K562 (cell line): ENCODE measurements around the gene COLEC12. TPM values are rescaled to one million over a fixed set of nuclear protein-coding genes. Genes with fewer than 3 reads are reported as not detected.
A peak's percentile ranks its signal among the peaks of the same experiment; 100 is the strongest.

ENCODE experiments used
- ATAC-seq: fragments of 200-7000 bp; cut with Tn5 transposase; 3 replicates; pipeline ENCODE4 v1.9.1; 2020; ENCODE audit warnings: moderate library complexity
- BruUV-seq: library from RNA; stranded (reverse); fragments of 400-500 nt; replicated peaks from 2 replicates; lab custom pipeline; 2021; lab: Mats Ljungman, UMichigan
- CTCF ChIA-PET: fragments of 300-600 bp; formaldehyde crosslinking; extraction: SDS; loops from one replicate; lab custom pipeline; 2021; ENCODE audit warnings: low intra/inter-chr PET ratio; lab: Yijun Ruan, JAX
- POLR2A ChIA-PET: fragments of 300-600, 350-650 bp; sonication (Branson Sonifier 250); formaldehyde crosslinking; extraction: SDS; loops from one replicate; lab custom pipeline; 2021; ENCODE audit warnings: antibody characterized with exemption, inconsistent platforms; lab: Yijun Ruan, JAX
- DNase-seq, 4 experiments: peaks; one replicate each; pipeline versions ENCODE4 v3.0.0 to v3.0.0-alpha.2; 2011 to 2018; ENCODE audit warnings: low spot score in 3 of 4, mixed read lengths in 3 of 4; ENCODE audit errors: extremely low read depth in 1 of 4
- FAIRE-seq: peaks from 2 replicates; lab custom pipeline; 2011; peaks lifted over from hg19 to GRCh38; lab: Jason Lieb, UNC
- H2AFZ ChIP-seq: 2 replicates; pipeline ENCODE4 v1.6.0; 2011; ENCODE audit warnings: low read depth, low read length, control low read depth, inconsistent platforms
- H3K27ac ChIP-seq: fragments of 200-600 bp; 3 replicates; pipeline ENCODE4 v1.8.0; 2011; ENCODE audit warnings: low read depth, mild to moderate bottlenecking, control low read depth, inconsistent platforms, low read length, moderate library complexity, mixed read lengths; ENCODE audit errors: extremely low read depth
- H3K27me3 ChIP-seq, 2 experiments: fragments of 300-600 bp in 1 of 2; 2 replicates in 1 of 2; 3 replicates in 1 of 2; pipeline versions ENCODE4 v1.6.0 to v1.8.0; 2011; ENCODE audit warnings: inconsistent platforms in 2 of 2, low read length in 2 of 2, mild to moderate bottlenecking in 1 of 2, mixed read lengths in 1 of 2, moderate library complexity in 1 of 2; ENCODE audit not compliant: control insufficient read depth in 2 of 2, insufficient read depth in 2 of 2
- H3K36me3 ChIP-seq: fragments of 300-600 bp; 3 replicates; pipeline ENCODE4 v1.8.0; 2011; ENCODE audit warnings: mild to moderate bottlenecking, low read length, inconsistent platforms; ENCODE audit not compliant: control insufficient read depth, insufficient read depth
- H3K4me1 ChIP-seq, 2 experiments: fragments of 200-600 bp in 1 of 2; replicated peaks in 1 of 2; 2 replicates in 1 of 2; 3 replicates in 1 of 2; pipeline versions ENCODE4 v1.5.1 to v1.8.0; 2011; ENCODE audit warnings: inconsistent platforms in 2 of 2, low read length in 2 of 2, mild to moderate bottlenecking in 1 of 2, mixed read lengths in 1 of 2, moderate library complexity in 1 of 2; ENCODE audit not compliant: control insufficient read depth in 2 of 2, insufficient read depth in 2 of 2
- H3K4me2 ChIP-seq: 2 replicates; pipeline ENCODE4 v1.6.1; 2011; ENCODE audit warnings: low read length, control low read depth, inconsistent platforms, mixed read lengths; ENCODE audit not compliant: insufficient read depth
- H3K4me3 ChIP-seq: fragments of 200-600 bp; sonication (generic), shearing (Covaris generic); 2 replicates; pipeline ENCODE4 v1.5.1; 2016; ENCODE audit warnings: control low read depth, inconsistent platforms
- H3K79me2 ChIP-seq: fragments of 200-600 bp; 3 replicates; pipeline ENCODE4 v1.8.0; 2011; ENCODE audit warnings: low read length, inconsistent platforms; ENCODE audit not compliant: control insufficient read depth, insufficient read depth
- H3K9ac ChIP-seq, 2 experiments: 2 replicates each; pipeline versions ENCODE4 v1.6.0 to v1.6.1; 2011; ENCODE audit warnings: low read depth in 2 of 2, low read length in 2 of 2, control low read depth in 1 of 2, inconsistent platforms in 1 of 2, mild to moderate bottlenecking in 1 of 2, mixed read lengths in 1 of 2; ENCODE audit not compliant: insufficient read depth in 1 of 2
- H3K9me1 ChIP-seq: one replicate; pipeline ENCODE4 v1.6.0; 2011; ENCODE audit warnings: inconsistent platforms, mild to moderate bottlenecking, low read length, moderate library complexity; ENCODE audit not compliant: control insufficient read depth, insufficient read depth
- H3K9me3 ChIP-seq: replicated peaks from 2 replicates; pipeline ENCODE4 v1.5.1; 2011; ENCODE audit warnings: low read depth, low read length, inconsistent platforms; ENCODE audit not compliant: control insufficient read depth, insufficient read depth
- H4K20me1 ChIP-seq: replicated peaks from 2 replicates; pipeline ENCODE4 v1.6.1; 2011; ENCODE audit warnings: low read length, inconsistent platforms, mixed read lengths; ENCODE audit not compliant: control insufficient read depth, insufficient read depth
- CBFA2T2 ChIP-seq: fragments of 450-650 bp; conservative IDR thresholded peaks from 2 replicates; pipeline ENCODE4 v1.6.1; 2017; ENCODE audit warnings: mild to moderate bottlenecking
- CBFA2T3 ChIP-seq: fragments of 450-650 bp; IDR thresholded peaks from 2 replicates; pipeline ENCODE4 v1.6.1; 2017
- EGR1 ChIP-seq: fragments of 450-650 bp; conservative IDR thresholded peaks from 2 replicates; pipeline ENCODE4 v1.6.1; 2017; ENCODE audit warnings: mild to moderate bottlenecking
- FOSL1 ChIP-seq: fragments of 200-800 bp; sonication (Bioruptor generic); conservative IDR thresholded peaks from 2 replicates; pipeline ENCODE4 v1.6.1; 2016; ENCODE audit warnings: missing genetic modification characterization, missing compliant biosample characterization
- FOXJ2 ChIP-seq: fragments of 200-800 bp; sonication (Bioruptor generic); IDR thresholded peaks from 2 replicates; pipeline ENCODE4 v1.6.1; 2016; ENCODE audit warnings: missing genetic modification characterization, missing compliant biosample characterization
- JUN ChIP-seq, 2 experiments: sonication (generic) in 1 of 2; formaldehyde crosslinking in 1 of 2; IDR thresholded peaks; 2 replicates each; pipeline versions ENCODE4 v1.6.1 to v1.8.0; 2012 to 2022; ENCODE audit warnings: borderline replicate concordance in 2 of 2, mild to moderate bottlenecking in 2 of 2, improper control_type of control experiment in 1 of 2, low read depth in 1 of 2, low read length in 1 of 2, missing genetic modification reagents in 1 of 2
- MEIS2 ChIP-seq: fragments of 450-650 bp; IDR thresholded peaks from 2 replicates; pipeline ENCODE4 v1.6.1; 2014; ENCODE audit warnings: mild to moderate bottlenecking; ENCODE audit not compliant: partially characterized antibody
- NFE2 ChIP-seq: IDR thresholded peaks from 2 replicates; pipeline ENCODE4 v1.6.1; 2014; ENCODE audit warnings: antibody characterized with exemption, low read depth
- STAG1 ChIP-seq: sonication (generic); formaldehyde crosslinking; IDR thresholded peaks from 2 replicates; pipeline ENCODE4 v1.5.0; 2020; ENCODE audit warnings: missing genetic modification reagents, borderline replicate concordance
- TGIF2 ChIP-seq: sonication (generic); formaldehyde crosslinking; IDR thresholded peaks from 2 replicates; pipeline ENCODE4 v1.8.1; 2022; ENCODE audit warnings: mild to moderate bottlenecking, missing genetic modification reagents, moderate library complexity
- U2AF1 ChIP-seq: fragments of 200-400 bp; formaldehyde crosslinking; optimal IDR thresholded peaks from 2 replicates; pipeline ENCODE3; 2017; ENCODE audit warnings: mild to moderate bottlenecking, low read depth, low read length, moderate library complexity
- WGBS: fragments of 100-300 bp; shearing (Covaris generic); methylation state at CpG from one replicate; pipeline ENCODE4 v1.1.6; 2016; ENCODE audit warnings: low coverage, mixed read lengths; ENCODE audit not compliant: insufficient coverage; ENCODE audit errors: missing lambda C conversion rate; 5-methylcytosine and 5-hydroxymethylcytosine counted together
- in situ Hi-C: fragments of 300-500 bp; cut with MboI; formaldehyde crosslinking; loops from 4 replicates; pipeline ENCODE4 v1.15.0; 2018; ENCODE audit warnings: inconsistent platforms, mixed read lengths
- intact Hi-C: fragments of 100-400 bp; cut with micrococcal nuclease; formaldehyde crosslinking; loops from 2 replicates; pipeline ENCODE4 v1.14.2; 2022
- polyA plus RNA-seq, 8 experiments: library from polyadenylated mRNA; depleted of rRNA in 4 of 8; stranded (reverse) in 5 of 8; unstranded in 3 of 8; fragments of >200 nt; fragmentation: Nextera tagmentation in 2 of 8; fragmentation: Illumina TruSeq in 1 of 8; extraction: Ambion mirVana in 2 of 8; extraction: Trizol in 1 of 8; gene quantifications; 2 replicates each; pipeline versions ENCODE4 v1.2.1 to v1.2.3, GENCODE V29; 2011 to 2014; ENCODE audit warnings: inconsistent platforms in 1 of 8, missing spikeins in 1 of 8
- total RNA-seq, 7 experiments: library from RNA; depleted of rRNA in 6 of 7; stranded (reverse); fragments of >200 nt in 6 of 7; fragmentation: Illumina TruSeq in 2 of 7; extraction: Trizol in 2 of 7; gene quantifications; 2 replicates each; pipeline versions ENCODE4 v1.2.1 to v1.2.3, GENCODE V29; 2011 to 2021; ENCODE audit warnings: low replicate concordance in 1 of 7
- TF ChIP-seq, protein P1 (sequence below), 3 experiments: IDR thresholded peaks in 2 of 3; conservative IDR thresholded peaks in 1 of 3; 2 replicates each; pipeline ENCODE4 v1.5.1; 2011 to 2012; ENCODE audit warnings: low read length in 3 of 3, mild to moderate bottlenecking in 3 of 3, control low read depth in 2 of 3, improper control_type of control experiment in 1 of 3, inconsistent platforms in 1 of 3, low read depth in 1 of 3, mixed read lengths in 1 of 3, moderate library complexity in 1 of 3; ENCODE audit not compliant: insufficient read depth in 2 of 3
- TF ChIP-seq, protein P2 (sequence below): fragments of 450-650 bp; IDR thresholded peaks from 2 replicates; pipeline ENCODE4 v1.6.1; 2016
- TF ChIP-seq, protein P3 (sequence below), 2 experiments: fragments of 450-650 bp in 1 of 2; sonication (generic) in 1 of 2; formaldehyde crosslinking in 1 of 2; IDR thresholded peaks in 1 of 2; conservative IDR thresholded peaks in 1 of 2; 2 replicates each; pipeline versions ENCODE4 v1.6.1 to v1.8.1; 2016 to 2023; ENCODE audit warnings: mild to moderate bottlenecking in 2 of 2, moderate library complexity in 2 of 2, inconsistent platforms in 1 of 2, missing genetic modification reagents in 1 of 2

COLEC12 gene
- total and polyA plus RNA-seq, 9 of the 15 experiments (the other 6 are each of a cell fraction or from before 2014, with no cell fraction given), result 0.04 TPM; not detected in 8

DNA sequence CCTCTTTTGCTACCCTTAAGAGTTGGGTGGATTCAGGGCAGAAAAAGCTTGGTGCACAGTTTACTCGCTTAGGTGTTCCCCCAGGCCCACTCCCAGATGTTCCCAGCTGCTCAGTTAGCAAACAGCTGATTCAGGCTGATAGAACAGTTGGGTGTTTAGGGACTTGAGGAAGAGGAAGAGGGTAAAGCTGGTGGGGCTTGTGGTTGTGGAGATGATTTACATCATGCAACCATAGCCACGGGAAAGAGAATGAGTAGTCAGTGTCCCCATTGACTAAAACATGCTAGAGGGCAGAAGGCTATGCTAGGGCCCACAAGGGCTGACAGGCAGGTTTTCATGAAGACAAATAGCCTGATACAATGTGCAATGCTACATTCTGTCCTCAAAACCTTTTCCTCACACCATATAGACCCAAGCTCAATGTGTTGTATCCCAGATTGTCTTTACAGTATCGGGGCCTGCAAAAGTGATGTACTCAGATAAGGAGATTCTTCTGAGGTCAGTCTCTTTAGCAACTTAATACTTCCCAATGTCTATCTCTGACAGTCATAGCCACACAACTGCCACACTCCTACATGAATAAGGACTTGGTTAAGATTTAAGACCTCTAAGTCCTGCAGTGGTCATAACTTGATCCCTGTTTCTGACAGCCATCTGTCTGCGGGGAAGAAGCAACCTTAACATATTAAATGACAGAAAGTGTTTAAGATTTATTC lies 15.6 kb downstream of the COLEC12 start (continued):
- TF ChIP-seq, protein P1, sequence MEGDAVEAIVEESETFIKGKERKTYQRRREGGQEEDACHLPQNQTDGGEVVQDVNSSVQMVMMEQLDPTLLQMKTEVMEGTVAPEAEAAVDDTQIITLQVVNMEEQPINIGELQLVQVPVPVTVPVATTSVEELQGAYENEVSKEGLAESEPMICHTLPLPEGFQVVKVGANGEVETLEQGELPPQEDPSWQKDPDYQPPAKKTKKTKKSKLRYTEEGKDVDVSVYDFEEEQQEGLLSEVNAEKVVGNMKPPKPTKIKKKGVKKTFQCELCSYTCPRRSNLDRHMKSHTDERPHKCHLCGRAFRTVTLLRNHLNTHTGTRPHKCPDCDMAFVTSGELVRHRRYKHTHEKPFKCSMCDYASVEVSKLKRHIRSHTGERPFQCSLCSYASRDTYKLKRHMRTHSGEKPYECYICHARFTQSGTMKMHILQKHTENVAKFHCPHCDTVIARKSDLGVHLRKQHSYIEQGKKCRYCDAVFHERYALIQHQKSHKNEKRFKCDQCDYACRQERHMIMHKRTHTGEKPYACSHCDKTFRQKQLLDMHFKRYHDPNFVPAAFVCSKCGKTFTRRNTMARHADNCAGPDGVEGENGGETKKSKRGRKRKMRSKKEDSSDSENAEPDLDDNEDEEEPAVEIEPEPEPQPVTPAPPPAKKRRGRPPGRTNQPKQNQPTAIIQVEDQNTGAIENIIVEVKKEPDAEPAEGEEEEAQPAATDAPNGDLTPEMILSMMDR (IDR thresholded peaks at IDR 0.05 in 2 of 3, conservative IDR thresholded peaks at IDR 0.05 in 1 of 3; ENCODE audit: insufficient read depth in 2 of 3, low read depth in 1 of 3, low read length in 3 of 3), result no peak
- TF ChIP-seq TGIF2 (no peak), MEIS2 (peak; percentile 68), CBFA2T3 (peak; percentile 80), CBFA2T2 (peak; percentile 61), U2AF1 (no peak)
- TF ChIP-seq, protein P2, sequence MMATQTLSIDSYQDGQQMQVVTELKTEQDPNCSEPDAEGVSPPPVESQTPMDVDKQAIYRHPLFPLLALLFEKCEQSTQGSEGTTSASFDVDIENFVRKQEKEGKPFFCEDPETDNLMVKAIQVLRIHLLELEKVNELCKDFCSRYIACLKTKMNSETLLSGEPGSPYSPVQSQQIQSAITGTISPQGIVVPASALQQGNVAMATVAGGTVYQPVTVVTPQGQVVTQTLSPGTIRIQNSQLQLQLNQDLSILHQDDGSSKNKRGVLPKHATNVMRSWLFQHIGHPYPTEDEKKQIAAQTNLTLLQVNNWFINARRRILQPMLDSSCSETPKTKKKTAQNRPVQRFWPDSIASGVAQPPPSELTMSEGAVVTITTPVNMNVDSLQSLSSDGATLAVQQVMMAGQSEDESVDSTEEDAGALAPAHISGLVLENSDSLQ, result peak; percentile 34; the same call in 1 of the 2 replicates

DNA sequence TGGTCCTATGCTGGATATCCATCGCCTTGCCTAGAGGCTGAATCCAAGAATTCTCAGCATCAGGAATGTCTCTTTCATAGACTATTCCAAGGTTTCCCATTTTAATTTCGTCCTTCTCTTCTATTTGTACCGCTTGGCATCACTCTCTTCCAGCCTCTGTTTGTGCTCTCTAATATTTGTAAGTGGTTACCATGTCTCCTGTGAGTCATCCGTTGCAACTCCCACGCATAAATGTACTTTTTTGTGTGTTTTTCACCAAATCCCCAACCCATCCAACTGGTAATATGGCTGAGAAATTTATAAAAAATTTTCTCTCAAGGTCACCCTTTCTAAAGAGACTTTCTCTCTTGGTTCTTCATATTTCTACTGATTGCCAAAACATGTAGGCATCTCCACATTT lies 21.8 kb downstream of the COLEC12 start:
- Histone ChIP-seq H3K9me1 (no peaks in the 10 kb centered on the region), H3K4me2 (no peak overlapping the region), H3K27me3 (peaks cover 40 to 52% of the 10 kb centered on the region in 2 experiments), H3K9me3 (no peaks in the 10 kb centered on the region), H3K36me3 (no peaks in the 10 kb centered on the region), H2AFZ (no peak overlapping the region), H3K4me3 (no peak overlapping the region), H3K9ac (no peak overlapping the region), H3K4me1 (no peaks in the 10 kb centered on the region), H3K79me2 (no peaks in the 10 kb centered on the region), H3K27ac (no peak overlapping the region), H4K20me1 (0 out of 2 replicates have a peak, but pooled peaks cover 5% of the 10 kb centered on the region)
- ChIA-PET CTCF (no interaction called here), POLR2A (interaction anchor here (1.0 kb wide), 1 partner anchor 21 kb away, joined by 3 read pairs; no protein-coding TSS in a partner anchor)
- ATAC-seq (no peak), DNase-seq (peak in 1 of 4 experiments; percentile 17), FAIRE-seq (no peak)
- 3% methylated on average over 5 of the region's 5 CpGs for WGBS
- intact Hi-C loops (loop anchor here (5.0 kb wide), 1 partner anchor 191 kb away; no protein-coding TSS in a partner anchor), in situ Hi-C loops (no loop called here)
- no TSS peak for BruUV-seq
- peak; percentile 76 for TF ChIP-seq FOSL1 (tag)
- 0 out of 2 replicates have a peak, but pooled peaks have one; percentile 39 for TF ChIP-seq FOXJ2 (tag)
- TF ChIP-seq NFE2, result no peak
- TF ChIP-seq EGR1, result peak; percentile 75
- no peak for TF ChIP-seq STAG1 (CRISPR knock-in tag)
- TF ChIP-seq, protein P3, sequence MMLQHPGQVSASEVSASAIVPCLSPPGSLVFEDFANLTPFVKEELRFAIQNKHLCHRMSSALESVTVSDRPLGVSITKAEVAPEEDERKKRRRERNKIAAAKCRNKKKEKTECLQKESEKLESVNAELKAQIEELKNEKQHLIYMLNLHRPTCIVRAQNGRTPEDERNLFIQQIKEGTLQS (IDR thresholded peaks at IDR 0.05), result peak; percentile 55
- TF ChIP-seq, protein P3 (CRISPR knock-in tag; conservative IDR thresholded peaks at IDR 0.05), result no peak
- TF ChIP-seq JUN (IDR thresholded peaks at IDR 0.05; ENCODE audit: borderline replicate concordance, low read depth, low read length), result 0 out of 2 replicates have a peak, but pooled peaks have one; percentile 44
- TF ChIP-seq JUN (CRISPR knock-in tag; IDR thresholded peaks at IDR 0.05; ENCODE audit: borderline replicate concordance), result no peak
